Measurements from ENCODE around the gene WDR4.
"Not testable (repeated sequence)": the region's sequence is repeated elsewhere in the genome, so short reads cannot be mapped to it uniquely, and the experiment has no call there.

WDR4 gene

GRCh38 chr21:42837421-42838211 is 41.7 kb downstream of the WDR4 start:
- no peak for DNase-seq

DNA sequence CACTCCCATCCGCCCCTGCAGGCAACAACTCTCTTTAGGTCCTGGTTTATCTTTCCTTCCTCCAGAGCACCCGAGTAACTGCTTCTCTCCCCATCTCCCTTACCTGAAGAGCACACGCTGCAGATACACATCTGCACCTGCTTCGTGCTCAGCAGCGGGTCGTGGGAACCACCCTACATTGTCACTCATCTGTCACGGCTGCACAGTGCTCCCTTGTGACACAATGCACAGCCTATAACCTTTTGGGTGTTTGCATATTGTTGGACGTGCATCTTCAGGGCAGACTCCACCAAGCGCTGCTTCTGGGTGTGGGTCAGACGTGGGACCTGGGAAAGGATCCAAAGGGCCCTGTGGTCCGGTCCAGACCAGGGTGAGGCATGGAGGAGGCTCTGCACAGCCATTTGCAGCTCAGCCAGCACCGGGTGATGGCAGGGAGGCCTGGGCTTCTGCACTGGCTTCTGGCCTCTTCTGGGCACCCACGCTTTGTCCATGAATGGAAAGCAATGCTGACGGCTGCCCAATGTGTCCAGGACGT is 42.5 kb downstream of the WDR4 start:
- DNase-seq: no peak

DNA sequence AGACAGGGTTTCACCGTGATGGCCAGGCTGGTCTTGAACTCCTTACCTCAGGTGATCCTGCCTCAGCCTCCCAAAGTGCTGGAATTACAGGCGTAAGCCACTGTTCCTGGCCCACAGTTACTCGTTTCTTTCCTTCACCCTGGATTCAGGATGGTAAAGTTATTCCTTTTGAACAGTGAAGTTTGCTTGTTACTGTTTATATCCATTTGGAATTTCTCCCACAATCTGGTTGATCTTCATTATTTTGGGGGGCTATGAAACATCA is 43.0 kb downstream of the WDR4 start:
- DNase-seq: no peak

DNA sequence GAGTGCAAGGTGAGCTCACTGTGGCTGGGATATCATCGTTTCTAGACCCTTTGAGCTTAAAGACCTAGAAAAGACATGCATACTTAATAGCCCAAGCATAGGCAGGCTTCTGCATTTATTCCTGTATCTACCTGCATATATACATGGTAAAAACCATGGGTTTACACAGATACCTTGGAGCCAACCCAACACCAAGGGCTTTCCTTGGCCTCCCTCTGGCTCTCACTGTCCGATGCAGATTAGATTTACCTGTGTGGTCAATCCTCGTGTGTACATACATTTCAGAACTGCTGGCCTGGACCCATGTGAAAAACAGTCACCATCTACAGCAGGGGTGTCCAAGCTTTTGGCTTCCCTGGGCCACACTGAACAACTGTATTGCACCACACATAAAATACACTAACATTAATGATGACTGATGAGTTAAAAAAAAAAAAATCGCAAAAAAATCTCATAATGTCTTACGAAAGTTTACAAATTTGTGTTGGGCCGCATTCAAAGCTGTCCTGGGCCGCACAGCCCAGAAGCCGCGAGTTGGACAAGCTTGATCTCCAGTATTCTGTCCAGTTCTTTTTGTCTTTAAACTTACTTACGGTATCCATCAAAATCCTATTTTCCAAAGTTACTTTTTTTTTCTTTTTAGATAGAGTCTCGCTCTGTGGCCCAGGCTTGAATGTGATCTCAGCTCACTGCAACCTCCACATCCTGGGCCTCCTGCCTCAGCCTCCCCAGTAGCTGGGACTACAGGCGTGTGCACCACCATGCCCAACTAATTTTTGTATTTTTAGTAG is 43.5 kb downstream of the WDR4 start:
- no peak for DNase-seq

DNA sequence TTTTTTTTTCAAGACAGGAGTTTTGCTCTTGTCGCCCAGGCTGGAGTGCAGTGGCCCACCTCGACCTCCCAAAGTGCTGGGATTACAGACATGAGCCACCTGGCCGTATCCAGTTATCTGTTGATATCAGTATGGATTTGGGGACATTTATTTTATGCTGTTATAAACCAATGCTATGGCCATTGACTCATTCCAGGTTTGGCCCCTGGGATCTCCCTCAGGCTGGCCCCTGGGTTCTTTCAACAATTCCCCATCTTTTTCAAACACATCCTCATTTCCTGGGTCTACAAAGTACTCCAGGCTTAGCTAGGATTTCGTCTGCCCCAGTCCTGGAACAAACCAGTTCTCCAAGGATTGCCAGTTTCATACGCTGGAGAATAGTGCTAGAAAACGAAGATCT is 44.1 kb downstream of the WDR4 start:
- DNase-seq: no peak

GRCh38 chr21:42834726-42835191 is 44.6 kb downstream of the WDR4 start:
- DNase-seq: no peak

DNA sequence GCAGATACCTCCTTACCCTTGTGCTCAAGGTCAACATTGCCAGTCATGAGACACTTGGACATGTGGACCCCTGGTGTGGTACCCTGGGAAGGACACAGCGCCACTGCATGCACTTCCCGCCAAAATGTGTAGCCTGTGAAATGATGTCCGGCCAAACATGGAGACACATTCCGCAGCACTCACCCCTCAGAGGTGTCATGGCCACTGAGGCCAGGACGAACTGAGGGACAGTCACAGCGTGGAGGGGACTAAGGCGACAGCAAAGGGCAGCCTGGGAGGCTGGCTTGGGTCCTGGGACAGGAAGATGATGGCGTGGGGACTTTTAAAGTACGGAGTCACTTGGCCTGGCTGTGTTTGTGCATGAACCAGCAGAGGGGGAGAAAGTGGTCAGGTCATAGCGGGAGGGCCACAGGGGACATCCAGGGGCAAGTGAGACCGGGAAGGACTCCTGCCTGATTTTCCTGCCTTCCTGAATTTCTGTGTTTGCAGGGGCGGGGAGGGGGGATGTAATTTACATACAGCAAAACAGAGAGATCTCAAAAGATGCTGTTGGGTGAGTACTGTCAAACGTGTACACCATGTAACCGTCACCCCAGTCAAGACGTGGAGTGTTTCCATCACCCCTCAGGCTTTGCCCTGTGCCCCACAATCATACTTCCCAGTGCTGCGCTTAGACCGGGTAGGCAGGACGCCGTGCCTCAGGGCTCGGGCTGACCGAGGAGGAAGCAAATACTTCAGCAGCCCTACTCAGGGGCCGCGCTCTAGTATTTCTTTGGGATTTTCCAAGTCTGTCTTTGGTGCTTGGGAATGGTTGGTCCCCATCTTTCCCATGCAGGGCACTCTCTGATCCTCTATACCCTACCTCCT is 45.2 kb downstream of the WDR4 start:
- no peak for DNase-seq

GRCh38 chr21:42833439-42833815 is 45.9 kb downstream of the WDR4 start:
- peak; percentile 42 for DNase-seq

DNA sequence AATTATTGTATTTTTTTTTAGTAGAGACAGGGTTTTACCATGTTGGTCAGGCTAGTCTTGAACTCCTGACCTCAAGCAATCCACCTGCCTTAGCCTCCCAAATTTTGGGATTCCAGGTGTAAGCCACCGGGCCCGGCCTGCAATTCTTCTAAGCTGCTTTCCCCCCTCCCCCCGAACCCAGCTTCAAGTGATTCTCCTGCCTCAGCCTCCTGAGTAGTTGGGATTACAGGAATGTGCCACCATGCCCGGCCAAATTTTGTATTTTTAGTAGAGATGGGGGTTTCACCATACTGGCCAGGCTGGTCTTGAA is 47.1 kb downstream of the WDR4 start:
- not testable (repeated sequence) for DNase-seq

- no peak for DNase-seq
Measured at GRCh38 chr21:42830456-42831455, 48.6 kb downstream of the WDR4 start.

GRCh38 chr21:42829954-42830353 is 49.4 kb downstream of the WDR4 start:
- no peak for DNase-seq

- DNase-seq: no peak
Measured at GRCh38 chr21:42829417-42829816, 49.9 kb downstream of the WDR4 start.

- DNase-seq: no peak
Measured at GRCh38 chr21:42827588-42827987, 51.8 kb downstream of the WDR4 start.

DNA sequence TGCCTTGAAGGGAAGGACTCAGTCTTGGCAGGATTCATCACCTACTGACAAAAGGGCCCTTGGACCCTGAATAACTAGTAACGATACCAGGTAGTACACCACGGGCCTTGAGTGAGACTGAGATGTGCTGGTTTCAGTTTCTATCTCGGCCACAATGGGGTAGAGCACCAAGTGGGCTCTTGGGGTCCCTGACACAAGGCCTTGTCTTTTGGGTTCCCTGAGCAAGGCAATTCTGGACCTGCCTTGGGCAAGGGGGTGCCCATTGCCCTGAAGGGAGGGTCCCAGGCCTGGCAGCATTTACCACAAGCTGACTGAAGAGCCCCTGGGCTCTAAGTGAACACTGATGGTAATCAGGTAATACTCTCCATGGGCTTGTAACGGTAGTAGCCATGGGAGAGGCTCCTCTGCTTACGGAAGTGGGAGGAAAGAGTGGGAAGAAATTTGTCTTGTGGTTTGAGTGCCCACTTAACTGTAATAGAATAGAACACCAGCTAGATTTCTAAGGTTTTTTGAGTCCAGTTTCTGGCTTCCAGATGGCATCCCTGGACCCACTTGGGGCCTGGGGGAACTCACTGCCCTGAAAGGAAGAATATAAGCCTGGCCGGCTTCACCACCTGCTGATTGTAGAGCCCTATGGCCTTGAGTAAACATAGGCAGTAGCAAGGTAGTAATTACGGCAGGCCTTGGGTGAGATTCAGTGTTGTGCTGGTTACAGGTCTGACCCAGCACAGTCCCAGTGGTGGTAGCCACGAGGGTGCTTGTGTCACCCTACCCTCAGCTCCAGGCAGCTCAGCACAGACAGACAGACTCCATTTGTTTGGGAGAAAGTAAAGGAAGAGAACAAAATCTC is 58.5 kb downstream of the WDR4 start:
- no peak for DNase-seq

GRCh38 chr21:42819861-42820615 is 59.3 kb downstream of the WDR4 start:
- DNase-seq: no peak

DNA sequence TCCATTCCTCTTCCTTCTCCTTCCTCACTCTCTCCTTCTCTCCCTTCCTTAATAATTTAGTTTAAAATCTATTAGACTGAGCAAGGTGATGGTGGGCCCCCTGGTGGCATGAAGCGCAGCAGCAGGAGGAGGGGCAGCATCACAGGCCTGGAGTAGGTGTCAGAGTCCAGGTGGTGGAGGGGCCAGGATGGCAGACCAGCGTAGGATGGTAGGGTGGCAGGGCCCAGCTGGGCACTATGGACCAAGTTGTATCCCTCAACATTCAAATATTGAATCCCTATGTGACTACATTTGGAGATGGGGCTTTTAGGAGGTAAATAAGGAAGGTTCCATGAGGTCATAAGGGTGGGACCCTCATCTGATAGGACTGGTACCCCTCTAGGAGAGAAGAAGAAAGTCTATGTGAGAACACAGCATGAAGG is 61.0 kb downstream of the WDR4 start:
- DNase-seq: peak; percentile 56

- DNase-seq: no peak
Measured at GRCh38 chr21:42815217-42815616, 64.1 kb downstream of the WDR4 start.

DNA sequence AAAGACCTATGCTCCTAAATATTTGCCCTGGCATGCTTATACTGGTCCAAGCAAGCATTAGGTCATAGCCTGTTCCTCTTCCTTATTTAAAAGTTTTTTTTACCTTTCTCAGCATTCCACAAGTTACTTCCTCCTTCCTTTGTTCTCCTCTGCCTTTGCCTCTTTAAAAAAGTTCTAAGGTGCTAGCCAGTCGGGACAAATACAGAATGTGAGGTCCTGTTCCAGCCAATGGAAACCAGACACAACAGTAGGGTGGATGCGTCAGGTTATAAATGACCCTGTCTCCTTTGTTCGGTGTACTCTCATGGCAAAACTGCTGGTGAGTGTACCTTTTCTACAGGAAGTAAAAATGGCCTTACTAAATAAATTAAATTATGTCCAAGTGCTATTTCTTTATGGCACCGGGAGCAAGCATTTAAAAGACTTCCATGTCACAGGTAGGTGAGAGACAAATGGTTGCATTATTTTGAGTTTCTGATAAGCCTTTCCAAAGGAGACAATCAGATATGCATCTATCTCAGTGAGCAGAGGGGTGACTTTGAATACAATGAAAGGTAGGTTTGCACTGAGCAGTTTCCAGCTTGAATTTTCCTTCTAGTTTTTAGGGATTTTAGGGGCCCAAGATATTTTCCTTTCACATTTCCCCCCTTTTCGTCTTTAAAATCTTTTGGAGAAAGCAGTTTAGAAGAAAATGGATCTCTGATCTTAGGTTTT is 66.7 kb downstream of the WDR4 start:
- DNase-seq: not testable (repeated sequence)

DNA sequence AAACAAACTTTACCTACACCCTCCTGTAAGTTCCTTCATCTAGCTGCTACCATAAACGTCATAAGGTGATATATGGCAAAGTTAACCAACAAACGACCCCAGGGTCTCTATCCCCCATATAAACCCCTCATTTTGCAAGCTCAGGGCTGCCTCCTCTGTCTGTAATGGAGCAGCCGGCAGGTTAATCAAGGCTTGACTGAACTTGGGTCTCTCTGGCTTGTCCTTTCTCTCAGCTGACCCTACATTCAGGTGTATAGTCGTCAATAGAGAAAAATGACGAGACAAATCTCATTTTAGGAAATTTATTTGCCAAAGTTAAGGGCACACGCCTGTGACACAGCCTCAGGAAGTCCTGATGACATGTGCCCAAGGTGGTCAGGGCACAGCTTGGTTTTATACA is 67.4 kb downstream of the WDR4 start:
- no peak for DNase-seq
